ENCODE data around the gene LSG1.
"Not testable (repeated sequence)": the region's sequence is repeated elsewhere in the genome, so short reads cannot be mapped to it uniquely, and the experiment has no call there.

Gene LSG1

DNA sequence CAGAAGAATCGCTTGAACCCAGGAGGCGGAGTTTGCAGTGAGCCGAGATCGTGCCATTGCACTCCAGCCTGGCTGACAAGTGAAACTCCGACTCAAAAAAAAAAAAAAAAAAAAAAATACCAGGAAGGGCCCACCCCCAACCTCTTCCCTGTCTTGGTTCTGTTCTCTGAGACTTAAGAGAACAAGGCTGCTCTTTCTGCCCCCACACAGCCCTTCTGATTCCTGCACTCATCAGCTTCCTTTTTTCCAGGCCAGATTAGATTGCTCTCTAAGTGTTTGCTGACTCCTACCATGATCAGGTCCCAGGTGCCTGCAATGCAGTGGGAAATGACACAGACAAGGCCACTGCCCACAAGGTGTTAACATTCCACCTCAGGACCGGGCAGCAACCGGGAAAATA is 51.8 kb downstream of the LSG1 start:
- in situ Hi-C loops (cut with MboI; ENCODE audit: low sequenced_read_pairs), result no loop called here

DNA sequence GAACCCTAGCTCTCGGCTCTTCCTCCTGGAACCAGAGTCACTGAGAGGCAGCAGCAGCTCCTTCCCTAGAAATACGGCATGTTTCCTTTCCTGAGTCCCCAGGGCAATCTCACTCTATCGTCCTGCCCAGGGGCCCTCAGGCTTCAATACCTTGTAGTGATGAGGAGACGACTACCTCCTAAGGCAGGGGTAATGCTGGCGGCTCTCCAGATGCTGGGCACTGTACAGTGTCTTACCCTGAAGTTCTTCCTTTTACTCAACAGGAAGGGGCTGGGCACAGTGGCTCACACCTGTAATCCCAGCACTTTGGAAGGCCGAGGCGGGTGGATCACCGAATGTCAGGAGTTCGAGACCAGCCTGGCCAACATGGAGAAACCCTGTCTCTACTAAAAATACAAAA is 52.2 kb downstream of the LSG1 start:
- in situ Hi-C loops (cut with MboI; ENCODE audit: low sequenced_read_pairs), result no loop called here

DNA sequence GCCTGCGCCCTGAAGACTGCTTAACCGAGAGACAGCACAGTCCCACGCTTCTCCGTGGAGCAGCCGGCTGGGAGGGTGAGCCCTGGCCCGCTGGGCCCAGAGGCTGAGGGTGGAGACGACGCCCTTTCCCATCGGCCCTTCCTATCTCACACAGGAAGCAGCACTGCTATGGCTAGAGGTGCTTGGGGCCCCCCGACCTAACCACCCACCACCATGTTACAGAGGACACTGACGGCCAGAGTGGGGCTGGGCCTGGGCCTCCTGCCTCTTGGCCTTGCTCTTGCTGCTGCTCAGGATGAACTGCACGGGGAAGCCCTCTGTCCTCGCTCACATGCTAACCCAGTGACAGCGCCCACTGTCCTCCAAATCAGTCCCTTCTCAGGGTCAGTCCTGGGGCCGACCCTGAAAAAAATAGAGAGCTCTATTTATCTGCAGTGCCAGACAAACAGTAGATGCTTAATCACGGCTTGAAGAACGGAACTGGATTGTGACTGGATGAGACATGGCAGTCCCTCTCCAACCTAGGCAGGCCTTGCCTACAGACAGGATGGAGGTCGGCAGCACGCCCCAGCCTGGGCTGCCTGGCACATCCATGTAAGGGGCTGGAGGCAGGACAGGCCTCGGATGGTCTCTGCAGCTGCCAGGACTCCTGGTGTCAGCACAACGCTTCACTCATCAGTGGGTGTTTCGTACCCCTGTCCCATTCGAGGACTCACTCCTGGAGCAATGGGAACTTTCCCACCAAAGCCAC is 53.0 kb downstream of the LSG1 start:
- in situ Hi-C loops (cut with MboI; ENCODE audit: low sequenced_read_pairs), result no loop called here

DNA sequence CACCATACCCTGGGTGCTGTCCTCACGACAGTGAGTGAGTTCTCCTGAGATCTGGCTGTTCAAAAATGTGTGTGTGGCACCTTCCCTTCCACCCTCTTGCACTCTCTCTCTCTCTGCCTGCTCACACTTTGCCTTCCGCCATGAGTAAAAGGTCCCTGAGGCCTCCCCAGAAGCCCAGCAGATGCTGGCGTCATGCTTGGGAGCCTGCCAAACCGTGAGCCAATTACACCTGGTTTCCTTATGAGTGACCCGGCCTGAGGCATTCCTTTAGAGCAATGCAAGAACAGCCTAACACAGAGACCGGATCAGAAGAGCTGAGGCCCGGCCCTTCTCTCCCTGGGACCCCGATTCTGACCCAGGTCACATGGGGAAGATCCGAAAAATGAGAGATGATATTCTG is 54.2 kb downstream of the LSG1 start:
- in situ Hi-C loops (cut with MboI; ENCODE audit: low sequenced_read_pairs), result no loop called here

DNA sequence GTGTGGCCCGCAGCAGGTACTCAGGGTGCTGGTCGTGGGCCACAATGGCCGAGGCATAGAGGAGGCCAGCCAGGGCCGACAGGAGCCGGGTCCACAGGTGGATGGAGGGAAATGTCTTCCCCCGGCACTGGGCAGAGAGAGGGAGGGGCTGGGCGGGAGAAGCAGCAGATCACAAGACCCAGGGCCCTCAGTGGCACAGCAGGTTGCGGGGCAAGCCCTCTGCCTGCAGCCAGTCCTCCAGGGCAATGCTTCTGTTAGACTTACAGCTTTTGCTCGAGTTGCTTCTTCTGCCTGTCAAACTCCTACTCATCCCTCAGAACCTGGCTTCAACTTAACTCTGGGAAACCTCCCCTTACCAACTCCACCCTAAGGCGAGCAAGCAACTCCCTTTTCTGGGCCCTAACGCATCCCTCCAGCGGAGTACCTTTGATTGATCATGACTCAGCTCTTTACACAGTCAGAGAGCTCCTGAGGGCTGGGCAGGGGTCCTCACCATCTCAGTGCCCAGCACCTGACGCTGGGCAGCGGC is 54.8 kb downstream of the LSG1 start:
- in situ Hi-C loops (cut with MboI; ENCODE audit: low sequenced_read_pairs), result no loop called here

DNA sequence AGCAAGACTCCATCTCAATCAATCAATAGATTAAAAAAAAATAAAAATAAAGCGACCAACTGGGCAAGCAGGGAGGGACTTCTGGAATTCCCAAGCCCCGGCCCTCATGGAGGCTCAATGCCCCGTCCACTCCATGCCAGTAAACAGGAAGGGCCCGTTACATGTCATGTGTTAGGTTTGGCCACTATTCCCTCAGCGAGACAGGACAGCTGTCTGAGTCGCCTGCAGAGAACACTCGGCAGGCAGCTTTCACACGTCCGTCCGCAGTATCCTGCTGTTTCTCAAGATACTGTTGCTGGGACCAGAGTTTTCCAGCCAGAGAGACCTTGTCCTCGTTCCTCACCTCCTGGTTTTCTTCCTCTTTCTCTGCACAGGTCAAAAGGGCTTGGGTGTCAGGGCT is 56.8 kb downstream of the LSG1 start:
- in situ Hi-C loops (cut with MboI; ENCODE audit: low sequenced_read_pairs), result no loop called here

DNA sequence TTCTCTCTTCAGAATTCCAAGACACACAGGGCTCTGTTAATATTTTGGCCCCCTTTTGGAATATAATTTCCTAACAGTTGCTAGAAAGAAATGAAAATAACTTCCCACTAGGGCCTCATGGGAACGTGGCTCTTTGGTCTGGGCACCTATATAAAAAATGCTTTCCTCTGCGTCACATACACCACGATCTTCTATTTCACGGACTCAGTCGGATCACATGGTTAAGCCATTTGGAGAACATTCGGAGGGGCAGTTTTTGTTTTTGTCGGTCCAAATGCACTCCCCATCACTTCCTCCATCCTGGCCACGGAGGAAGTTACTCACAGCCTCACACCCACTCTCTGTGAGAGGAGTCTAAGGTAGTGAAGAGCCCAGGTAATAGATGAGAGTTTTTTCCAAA is 59.8 kb downstream of the LSG1 start:
- in situ Hi-C loops (cut with MboI; ENCODE audit: low sequenced_read_pairs), result no loop called here

DNA sequence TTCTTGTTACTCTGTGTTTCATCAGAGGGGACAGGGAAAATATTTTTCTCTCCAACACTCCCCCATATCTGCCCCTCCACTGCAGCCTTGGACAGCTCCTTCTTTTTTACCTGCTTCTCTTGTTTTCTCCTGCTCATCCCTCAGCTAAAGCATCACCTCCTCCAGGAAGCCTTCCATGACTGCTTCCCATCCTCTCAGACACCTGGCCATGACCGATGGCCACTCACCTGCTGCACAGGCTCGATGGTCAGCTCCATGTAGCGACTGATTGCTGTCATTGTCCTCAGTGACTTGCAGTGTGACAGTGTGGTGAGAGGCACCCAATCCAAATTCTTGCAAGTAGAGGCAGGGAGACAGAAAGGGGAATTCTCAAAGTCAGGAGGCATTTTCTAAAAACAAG is 61.3 kb downstream of the LSG1 start:
- in situ Hi-C loops (cut with MboI; ENCODE audit: low sequenced_read_pairs), result no loop called here

DNA sequence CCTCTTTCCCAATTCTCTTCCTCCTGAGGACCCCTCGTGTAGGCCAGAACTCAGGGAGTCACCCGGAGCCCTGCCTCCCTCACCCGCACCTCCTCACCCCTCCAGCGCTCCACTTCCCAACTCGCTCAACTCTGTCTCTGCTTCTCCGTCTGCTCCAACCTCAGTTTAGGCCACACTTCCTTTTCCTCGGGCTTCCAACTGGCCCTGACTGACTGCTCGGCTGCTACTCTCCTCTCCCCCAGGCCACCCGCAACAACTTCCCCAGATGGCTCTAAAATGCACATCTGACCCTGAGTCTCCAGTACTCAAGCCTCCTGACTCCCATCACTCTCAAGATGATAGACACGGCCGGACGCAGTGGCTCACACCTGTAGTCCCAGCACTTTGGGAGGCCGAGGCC is 62.4 kb downstream of the LSG1 start:
- in situ Hi-C loops (cut with MboI; ENCODE audit: low sequenced_read_pairs), result no loop called here

DNA sequence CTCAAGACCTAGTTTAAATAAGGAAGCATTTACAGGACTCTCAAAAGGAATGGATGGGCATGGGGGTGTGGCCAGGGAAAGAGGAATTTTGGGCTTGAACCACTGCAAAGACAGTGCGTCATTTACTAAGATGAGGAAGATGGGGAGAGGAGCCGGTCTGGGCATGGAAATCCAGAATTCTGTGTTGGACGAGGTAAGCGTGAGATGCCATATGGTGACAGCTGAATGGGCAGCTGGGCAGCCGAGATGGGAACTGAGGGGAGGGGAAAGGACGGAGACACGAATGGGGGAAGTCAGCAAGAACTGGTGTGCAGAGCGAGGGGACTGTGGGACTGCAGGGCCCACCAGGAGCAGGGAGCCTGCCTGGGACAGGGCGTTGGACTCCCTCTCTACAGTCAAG is 63.0 kb downstream of the LSG1 start:
- in situ Hi-C loops (cut with MboI; ENCODE audit: low sequenced_read_pairs), result no loop called here

DNA sequence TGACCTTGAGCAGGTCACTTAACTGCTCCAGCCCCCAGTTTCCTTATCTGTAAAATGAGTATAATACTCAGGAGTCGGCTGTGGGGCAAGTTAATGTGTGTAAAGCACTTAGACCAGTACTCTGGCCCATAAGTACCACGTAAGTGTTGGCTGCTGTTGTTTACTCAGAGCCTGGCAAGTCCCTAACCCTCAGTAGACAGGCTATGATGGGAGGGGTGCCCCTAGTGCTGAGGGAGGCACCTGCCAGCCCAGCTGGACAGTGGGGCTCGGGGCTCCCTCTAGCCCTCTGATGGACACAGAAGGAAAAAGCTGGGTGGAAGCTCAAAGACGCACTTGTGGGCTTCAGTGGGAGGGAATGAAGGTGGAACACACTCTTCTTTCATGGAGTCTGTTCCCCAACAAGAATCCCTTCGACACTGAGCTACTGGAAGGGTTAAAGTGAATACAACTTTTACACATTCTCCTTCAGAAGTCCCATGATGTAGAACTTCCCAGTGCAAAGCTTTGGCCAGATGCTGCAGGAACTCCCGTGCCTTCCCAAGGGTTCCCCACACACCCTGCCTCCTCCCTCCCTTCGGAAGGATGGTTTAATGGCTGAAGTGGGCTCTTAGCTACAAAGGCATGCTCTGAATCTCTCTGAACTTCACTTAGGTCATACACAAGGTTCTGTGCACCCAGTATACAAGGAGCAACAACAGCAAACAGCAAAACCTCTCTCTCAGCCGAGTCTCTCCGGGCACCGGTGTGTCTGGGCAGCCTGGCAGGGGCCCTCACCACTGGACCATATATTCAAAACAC is 64.2 kb downstream of the LSG1 start:
- in situ Hi-C loops (cut with MboI; ENCODE audit: low sequenced_read_pairs), result no loop called here

DNA sequence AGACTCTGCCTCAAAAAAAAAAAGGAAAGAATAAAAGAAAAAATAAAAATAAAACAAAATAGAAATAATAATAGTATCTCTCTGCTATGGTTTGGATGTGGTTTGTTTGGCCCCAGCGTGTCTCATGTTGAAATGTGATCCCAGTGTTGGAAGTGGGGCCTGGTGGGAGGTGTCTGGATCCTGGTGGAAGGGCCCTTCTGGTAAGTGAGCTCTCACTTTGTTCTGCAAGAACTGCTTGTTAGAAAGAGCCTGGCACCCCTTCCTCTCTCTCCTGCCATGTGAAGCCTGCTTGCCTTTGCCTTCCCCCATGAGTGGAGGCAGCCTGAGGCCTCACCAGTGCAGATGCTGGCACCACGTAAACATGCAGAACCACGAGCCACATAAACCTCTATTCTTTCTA is 65.0 kb downstream of the LSG1 start:
- in situ Hi-C loops (cut with MboI; ENCODE audit: low sequenced_read_pairs), result no loop called here

DNA sequence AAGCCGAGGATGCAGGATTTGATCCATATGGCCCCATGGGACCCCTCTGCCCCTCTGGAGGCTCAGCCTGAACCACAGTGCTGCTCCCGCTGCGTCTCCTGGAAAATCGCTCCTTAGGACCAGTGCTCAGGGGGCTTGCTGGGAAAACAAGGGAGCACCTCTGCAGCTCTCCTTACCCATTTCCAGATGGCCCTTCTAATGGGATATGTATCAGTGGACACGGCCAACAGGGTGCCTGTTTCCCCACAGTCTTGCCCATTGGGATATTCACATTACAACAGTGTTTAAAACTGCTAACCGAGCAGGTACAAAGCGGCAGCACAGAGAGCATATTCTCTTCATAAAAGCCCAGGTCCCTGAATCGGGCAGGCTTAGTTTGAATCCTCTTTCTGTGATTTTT is 65.8 kb downstream of the LSG1 start:
- in situ Hi-C loops (cut with MboI; ENCODE audit: low sequenced_read_pairs), result no loop called here

DNA sequence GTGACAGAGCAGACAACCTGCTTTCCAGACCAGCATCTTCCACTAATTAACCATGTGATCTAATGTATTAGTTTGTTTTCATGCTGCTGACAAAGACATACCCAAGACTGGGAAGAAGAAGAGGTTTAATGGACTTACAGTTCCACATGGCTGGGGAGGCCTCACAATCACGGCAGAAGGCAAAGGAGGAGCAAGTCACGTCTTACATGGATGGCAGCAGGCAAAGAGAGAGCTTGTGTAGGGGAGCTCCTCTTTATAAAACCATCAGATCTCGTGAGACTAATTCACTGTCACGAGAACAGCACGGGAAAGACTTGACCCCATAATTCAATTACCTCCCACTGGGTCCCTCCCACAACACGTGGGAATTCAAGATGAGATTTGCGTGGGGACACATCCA is 66.7 kb downstream of the LSG1 start:
- in situ Hi-C loops (cut with MboI; ENCODE audit: low sequenced_read_pairs), result not testable (repeated sequence)

DNA sequence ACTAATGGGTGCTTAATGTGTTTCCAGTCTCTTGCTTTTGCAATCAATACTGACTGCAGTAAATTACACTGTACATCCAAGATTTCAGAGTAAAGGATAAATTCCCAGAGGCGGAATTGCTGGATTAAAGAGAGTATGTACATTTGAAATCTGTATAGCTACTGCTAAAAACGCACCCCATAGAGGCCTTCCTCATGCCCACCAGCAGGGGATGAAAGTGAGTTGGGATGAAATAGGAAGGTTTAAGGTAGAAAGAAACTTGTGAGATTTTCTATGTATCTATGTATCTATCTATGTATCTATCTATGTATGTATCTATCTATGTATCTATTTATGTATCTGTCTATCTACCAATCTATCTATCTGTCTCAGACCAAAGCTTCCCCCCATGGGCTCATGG is 67.2 kb downstream of the LSG1 start:
- in situ Hi-C loops (cut with MboI; ENCODE audit: low sequenced_read_pairs), result no loop called here

DNA sequence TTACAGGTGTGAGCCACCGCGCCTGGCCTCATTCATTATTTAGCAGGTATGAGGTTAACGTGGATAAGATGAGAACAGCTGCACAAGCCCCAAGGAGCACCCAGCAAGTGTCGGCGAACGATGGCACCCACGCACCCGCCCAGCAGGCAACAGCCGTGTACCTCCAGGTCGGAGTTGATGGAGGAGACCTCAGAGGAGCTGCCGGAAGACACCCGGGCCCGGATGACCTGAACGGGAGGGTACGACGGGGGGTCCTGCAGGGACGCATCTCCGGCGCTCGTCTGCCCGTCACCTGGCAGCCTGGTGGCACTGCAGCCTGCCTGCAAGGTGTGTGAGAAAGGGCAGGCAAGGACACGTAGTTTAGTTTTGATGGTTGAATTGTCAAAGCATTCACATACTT is 67.9 kb downstream of the LSG1 start:
- in situ Hi-C loops (cut with MboI; ENCODE audit: low sequenced_read_pairs), result no loop called here

DNA sequence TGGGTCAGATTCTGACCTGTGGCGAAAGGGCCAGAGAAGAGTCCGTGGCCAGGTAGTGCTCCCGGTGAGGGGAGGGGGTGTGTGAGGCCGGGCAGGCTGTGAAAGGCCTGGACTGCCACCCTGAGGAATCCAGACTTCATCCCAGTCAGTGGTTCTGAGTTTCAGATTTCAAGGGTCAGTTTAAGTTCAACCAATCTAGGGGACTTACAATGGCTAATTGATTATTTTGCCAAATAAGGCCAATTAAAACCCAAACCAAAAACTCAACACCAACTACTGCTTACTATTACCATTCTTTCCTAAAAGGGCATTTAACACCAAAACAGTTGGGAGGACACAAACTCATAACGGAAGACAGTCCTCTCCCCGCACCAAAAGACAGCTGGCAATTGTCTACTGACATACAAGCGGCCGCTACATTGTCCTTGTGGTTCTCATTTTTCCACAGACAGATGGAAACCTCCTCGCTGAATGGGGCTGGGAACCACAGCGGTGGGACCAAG is 69.3 kb downstream of the LSG1 start:
- in situ Hi-C loops (cut with MboI; ENCODE audit: low sequenced_read_pairs), result no loop called here

DNA sequence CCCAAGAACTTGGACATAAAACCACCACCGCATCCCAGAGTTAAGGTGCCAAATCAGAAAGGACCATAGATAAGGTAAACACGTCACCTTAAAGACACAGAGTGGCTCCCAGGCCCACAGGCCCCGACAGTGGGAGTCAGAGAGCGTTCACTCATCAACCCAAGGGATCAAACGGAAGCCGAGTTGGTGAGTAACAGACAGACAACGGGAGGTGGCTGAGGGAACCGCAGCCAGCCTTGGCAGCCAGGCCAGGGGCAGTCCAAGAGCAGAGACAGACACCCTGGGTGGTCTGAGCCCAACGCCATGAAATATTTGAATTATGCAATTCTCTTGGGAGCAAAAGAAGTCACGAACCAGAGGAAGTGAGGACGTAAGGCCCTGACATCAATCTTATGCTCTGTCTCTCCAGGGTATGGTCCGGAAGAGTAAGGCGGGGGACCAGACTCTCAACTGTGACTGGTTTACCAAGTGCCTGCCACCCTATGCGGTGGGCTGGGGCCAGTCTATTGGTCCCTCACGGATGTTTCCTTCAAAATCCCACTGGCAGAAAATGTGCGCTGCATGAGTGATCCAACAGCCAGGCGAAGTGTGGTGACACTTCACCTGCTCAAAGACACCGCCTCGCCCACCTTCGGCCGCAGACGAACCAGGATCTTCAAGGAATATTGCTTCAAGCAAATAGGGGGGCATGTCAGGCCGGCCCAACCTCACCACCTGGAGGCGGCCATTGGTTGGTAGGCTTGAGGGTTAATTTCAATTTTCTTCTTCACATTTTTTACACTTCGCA is 73.0 kb downstream of the LSG1 start:
- in situ Hi-C loops (cut with MboI; ENCODE audit: low sequenced_read_pairs), result no loop called here

DNA sequence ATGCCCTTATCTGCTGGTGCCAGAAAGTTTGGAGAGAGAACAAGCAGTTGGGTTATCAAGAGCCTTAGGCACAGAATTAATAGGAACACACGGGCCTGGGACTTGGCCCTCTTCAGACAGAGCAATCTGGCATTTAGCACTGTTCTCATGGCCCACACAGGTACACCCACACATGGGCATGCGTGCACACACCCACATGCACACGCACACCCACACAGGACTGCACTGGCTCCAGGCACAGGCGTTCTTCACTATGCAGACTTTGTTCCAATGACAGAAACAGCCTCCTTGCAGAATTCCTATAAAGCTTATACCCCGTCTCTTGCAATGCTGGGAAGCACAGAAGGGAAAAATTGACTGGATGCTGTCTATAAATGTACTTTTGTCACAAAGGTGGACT is 75.1 kb downstream of the LSG1 start:
- in situ Hi-C loops (cut with MboI; ENCODE audit: low sequenced_read_pairs), result no loop called here

DNA sequence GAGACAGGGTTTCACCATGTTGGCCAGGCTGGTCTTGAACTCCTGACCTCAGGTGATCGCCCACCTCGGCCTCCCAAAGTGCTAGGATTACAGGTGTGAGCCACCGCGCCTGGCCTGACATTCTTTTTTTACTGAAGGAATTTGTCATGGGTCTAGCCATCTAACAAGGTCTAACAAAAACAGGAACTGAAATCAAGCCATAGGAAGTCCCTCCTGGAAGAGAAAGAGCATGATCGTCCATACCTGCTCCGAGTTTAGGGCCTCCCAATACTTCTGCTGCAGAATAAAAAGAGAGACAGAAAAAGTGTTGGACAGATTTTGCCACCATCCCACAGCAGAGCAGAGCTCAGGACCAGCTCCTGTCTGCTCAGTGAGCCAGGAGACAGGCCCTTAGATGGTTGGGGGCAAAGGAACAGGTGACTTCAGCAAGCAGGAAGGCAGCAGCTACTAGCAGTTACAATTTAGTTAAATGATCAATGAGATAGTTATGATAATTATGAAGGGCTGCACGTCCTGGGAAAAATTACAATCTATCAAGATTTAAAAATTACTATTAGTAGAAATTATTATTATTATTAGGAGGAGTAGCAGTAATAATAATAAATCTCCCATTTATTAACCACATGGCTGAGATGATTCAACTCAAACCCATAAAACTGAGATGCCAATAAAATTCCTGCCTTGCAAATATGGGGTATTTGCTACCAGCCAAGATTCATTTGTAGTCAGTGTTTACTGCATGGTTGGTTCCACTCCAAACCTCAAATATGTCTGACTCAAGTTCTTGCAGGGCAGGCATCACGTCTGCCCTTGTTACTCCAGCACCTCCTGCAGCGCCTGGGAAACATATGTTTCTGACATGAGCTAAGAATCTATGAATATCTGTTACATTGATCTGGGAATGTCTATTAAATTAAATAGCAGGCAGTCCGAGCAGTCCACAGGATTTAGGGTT is 78.9 kb downstream of the LSG1 start:
- in situ Hi-C loops (cut with MboI; ENCODE audit: low sequenced_read_pairs), result no loop called here

Measured in HL-60/S4 treated with phorbol 12-myristate 13-acetate at 8.2 ng/mL for 4 days and 3 days (cell line).